NOMO-1 treated with DMSO at 0.1 percent for 48 hours (cell line): Measurements from ENCODE around the gene SLC25A51.

Source experiments
- DNase-seq: peaks from one replicate; lab custom pipeline; 2025; ENCODE audit not compliant: unreplicated experiment; lab: John Stamatoyannopoulos, UW

The SLC25A51 gene, protein sequence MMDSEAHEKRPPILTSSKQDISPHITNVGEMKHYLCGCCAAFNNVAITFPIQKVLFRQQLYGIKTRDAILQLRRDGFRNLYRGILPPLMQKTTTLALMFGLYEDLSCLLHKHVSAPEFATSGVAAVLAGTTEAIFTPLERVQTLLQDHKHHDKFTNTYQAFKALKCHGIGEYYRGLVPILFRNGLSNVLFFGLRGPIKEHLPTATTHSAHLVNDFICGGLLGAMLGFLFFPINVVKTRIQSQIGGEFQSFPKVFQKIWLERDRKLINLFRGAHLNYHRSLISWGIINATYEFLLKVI

DNA sequence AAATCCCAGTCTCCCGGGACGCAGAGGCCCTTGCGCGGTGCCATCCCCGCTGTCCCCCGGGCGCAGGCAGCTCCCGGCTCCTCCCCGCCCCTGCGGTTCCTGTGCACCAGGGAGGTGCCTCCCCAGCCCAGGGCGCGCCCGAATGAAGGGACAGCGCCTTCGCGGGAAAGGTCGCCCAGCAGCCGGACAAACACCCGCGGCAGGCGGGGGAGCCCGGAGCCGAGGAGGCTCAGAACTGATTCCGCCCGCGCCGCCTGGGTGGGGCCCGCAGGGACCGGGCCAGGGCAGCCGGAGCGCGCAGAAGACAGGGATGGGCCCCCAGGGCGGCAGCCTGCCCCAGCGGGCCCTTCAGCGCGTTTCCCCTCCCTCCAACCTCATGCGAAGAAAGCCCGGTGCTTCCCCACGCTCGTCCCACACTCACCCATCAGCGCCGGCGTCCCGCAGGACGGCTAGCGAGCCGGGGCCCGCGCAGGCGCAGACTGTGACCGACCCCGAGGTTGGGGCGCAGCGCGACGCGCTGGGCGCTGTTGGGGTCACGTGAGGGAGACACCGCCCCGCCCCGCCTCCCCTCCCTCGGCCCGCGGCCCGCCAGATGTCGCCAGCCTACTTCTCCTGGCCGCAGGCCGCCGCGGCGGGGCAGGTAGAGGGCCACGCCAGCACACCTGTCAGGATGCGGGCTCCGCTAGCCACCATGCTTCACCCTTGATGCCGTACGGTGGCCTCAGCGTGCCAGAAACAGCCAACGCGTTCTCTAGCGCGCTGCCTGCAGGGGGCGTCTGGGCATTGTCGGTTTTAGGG lies at the start of gene SLC25A51:
Gene SLC25A51, minus strand, starts transcription at position 481 of the 798 bp plus-strand sequence. CDS start 15,577 bp downstream, outside the sequence.
- DNase-seq, result peak; percentile 15

DNA sequence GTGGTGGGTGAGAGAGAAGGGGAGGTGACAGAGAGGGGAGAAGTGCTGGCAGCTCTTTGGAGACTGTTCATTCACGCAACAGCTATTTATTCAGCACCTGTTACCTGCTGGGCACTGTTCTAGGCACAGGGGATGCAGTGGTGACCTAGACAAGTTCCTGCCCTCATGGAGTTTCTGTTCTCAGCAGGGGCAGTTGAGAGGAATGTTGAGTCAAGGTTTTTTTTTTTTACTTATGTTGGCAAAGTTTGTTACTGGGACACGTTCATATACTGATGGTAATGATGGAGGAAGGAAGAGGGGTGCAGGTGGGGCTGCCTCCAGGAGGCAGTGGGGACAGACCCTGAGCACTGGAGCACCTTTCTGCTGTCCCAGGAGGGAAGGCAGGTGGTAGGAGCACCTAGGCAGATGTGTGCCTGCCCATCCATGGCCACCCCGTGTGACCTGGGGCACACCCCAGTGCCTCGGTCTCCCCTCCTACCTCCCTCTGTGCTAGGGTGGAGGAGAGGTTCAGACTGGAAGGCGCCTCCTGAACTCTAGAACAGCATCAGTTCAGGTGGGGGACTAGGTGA lies 49.4 kb upstream of the SLC25A51 start:
- DNase-seq, result no peak

DNA sequence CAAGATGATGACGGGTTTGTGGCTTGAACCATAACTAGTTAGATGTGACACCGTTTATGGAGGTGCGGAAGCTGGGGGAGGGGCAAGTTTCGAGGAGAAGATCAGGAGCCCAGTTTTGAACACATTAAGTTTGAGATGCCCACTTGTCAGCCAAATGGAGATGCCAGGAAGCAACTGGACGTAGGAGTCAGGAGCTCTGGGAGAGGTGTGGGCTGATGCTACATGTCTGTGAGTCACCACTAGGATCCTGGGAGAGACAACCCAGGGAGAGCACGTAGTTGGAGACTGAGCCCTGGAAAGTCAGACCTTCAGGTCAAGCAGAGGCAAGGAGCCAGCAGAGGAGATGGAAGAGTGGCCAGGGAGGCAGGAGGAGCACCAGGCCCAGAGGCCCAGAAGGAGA lies 48.8 kb upstream of the SLC25A51 start:
- no peak for DNase-seq

DNA sequence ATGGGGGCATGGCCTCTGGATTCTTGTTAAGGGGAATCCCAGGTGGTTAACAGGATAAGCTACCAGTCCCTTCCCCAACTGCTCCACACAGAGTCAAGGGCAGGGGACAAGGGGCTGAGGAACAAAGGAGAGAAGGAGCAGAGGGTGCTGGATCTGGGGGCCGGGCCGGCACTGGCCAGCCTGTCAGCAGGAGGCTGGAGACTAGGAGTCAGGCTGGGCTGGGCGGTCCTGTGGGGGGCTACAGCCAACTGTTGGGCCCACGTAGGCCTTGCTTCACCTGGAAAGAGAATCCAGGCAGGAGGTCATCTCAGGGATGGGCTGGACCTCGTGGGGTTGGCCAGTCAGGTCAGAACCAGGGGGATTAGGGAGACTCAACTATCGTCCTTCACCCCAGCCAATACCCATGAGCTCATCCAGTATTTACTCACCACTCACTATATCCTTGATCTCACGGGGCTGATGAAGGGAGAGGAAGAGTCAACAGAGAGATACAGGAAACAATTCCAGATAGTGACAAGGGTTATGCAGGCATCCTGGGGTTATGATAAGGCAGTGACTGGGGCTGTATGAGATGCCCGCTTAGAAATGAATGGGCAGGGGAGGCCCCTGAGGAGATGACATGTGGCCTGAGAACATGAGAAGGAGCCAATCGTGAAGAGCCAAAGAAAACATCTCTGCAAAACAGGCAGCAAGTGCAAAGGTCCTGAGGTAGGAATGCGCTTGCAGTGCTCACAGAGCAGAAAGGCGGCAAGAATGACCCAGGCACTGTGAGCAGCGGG lies 47.9 kb upstream of the SLC25A51 start:
- no peak for DNase-seq

DNA sequence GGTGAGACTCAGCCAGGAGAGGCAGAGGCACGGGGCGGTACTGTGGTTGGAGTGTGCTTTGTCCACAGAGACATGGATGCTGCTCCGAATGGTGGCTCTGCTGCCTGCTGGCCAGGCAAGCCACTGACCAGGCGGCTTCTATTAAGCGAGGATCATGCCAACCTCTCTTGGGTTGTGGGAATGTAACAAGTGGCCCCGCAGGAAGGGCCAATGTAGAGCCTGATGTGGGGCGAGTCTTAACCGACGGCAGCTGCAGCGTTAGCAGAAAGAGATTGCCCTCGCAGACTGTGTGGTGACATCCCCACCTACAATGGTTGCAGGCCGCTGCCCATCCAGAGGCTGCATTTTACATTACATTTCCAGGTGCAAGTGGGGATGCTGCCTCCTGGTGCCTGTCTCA lies 46.6 kb upstream of the SLC25A51 start:
- no peak for DNase-seq

DNA sequence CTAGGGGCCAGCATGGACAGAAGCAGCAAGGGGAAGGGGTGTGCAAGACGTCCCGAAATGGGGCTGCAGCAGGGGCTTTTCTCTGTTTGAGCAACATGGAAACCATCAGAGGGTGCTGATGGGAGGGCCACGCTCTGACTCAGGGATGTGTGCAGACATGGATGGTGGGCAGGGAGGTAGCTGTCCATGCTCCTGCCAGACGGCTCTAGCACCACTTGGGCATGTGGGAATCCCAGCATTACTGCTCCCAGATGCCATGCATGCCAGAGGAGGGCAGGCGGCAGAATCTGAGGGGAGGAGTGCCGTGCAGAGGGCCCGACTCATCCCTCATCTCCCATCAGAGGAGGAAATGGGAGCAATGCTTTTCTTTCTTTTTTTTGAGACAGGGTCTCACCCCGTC lies 45.6 kb upstream of the SLC25A51 start:
- no peak for DNase-seq

DNA sequence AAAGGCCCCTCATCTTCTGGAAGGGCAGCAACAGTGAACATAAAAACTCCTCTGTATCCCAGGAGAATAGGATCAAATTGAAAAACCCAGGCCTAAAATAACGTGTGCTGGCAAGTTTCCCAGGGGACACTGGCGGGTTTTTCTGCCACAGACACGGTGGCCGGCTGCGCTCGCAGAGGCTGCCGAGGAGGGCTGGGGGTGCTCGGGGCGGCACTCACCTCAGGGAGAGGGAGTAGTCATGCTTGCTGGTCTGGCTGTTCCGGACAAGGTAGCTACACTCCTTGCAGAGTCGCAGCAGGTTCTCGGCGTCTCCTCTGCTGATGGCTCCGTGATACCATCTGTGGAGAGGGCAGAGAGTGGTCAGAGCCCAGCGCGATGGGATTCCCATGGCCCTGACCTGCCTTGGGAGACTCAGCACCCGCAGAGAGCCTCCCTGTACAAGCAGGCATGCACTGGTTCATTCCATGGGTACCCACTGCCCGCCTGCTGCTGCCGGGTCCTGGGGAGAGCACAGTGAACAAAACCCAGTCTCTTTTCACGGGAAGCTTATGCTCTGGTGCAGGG lies 44.6 kb upstream of the SLC25A51 start:
- DNase-seq, result no peak

DNA sequence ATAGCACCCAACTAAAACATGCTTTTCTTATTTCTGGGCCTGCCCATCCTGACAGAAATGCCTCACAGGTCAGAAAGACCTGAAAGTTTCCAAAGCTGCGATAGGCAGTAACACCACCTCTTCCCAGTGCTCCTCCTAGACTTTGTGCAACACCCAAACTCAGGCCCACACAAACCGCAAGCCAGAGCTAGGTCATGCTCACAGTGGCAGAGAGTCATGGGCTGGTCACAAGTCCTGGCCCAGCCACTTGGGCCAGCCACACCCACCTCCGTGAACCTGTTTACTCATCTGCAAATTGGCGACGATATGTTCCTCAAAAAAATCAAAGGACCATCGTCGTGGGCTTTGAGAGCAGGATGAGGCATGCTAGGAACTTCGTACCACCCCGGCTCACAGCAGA lies 44.0 kb upstream of the SLC25A51 start:
- no peak for DNase-seq

DNA sequence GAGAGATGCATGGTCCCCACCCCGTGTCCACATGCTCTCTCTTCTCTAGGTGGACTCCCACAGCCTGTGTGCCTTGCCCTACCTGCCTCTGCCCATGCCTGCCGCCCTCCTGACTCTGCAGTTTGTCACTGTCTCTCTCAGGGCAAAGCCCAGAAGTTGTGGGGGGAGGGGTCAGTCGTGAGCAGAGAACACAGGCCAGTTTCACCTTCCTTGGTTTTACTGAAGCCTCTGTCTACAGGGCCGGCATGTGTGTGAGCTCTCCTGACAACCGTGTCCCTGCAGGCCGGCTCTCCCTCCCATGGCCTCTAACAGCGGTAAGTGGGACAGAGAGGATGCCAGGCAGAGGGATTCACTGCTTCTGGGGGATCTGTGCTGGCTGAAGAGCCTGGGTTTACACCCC lies 43.5 kb upstream of the SLC25A51 start:
- no peak for DNase-seq

DNA sequence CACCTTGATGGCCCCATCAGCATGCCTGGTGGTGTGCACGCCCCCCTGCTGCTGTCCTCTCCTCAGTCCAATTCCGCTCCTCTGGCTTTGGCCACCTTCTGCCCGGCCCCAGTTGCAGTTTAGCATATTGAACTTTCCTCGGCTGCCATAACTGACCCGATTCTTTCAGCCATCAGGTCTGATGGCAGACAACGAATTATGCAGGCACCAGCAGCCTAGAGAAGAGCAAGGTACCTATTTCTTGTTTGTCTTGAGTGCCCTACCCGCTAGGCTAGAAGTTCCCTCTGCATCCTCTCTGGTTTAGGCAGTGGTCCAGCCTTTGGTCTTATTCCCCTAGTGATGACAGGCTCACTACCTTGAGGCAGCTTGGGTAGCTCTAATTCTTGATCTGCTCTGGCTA lies 43.0 kb upstream of the SLC25A51 start:
- no peak for DNase-seq

DNA sequence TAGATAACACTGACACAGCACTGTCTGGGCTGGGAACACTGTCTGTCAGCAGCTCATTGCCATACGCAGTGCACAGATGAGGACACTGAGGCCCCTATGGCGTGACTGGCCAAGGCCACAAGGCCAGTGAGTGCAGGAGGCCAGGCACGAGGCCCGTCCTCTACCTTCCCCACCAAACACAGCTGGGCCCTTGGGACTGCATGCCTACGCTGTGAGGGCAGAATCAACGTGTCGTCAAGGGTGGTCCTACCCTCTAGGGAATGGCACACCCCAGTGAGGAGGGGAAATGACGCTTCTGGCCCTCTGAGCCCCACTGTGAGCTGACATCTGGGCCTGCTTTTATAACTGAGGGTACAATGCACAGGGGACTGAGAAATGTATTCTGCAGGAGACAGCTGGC lies 42.1 kb upstream of the SLC25A51 start:
- no peak for DNase-seq

DNA sequence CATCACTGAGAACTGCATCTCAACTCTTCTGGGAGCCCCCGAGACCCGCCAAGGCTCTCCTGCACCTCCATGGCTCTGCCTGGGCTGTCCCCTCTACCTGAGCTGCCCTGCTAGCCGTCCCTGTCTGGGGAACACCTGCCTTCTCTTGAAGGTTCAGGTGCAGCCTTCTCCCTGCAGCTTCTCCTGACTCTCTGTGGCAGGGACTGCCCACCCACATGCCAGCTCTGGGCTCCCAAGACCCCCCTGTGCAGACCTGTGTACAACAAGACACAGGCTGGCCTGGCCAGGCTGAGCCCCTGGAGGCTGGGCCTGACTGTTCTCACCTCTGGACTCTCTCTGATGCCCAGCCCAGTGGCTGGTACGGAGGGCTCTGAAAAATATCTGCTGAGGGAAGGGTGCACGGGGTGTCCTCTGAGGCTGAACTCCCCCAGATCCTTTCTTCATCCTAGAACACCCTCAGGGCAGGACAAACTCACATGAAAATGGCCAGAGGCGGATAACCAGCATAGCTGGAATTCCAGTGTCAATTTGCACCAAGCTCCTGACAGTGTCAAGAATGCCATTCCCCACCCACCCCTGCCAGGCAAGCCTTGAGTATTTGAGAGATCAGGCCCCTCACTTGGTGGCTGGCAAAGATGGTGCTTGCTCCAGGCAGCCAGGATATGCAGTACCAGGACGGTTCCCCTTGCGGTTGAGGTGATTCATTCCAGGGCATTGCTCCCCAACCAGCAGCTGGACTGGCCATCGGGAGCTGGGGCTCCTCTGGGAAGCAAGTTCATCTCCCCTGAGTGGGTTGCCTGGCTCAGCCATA lies 40.9 kb upstream of the SLC25A51 start:
- DNase-seq, result no peak

DNA sequence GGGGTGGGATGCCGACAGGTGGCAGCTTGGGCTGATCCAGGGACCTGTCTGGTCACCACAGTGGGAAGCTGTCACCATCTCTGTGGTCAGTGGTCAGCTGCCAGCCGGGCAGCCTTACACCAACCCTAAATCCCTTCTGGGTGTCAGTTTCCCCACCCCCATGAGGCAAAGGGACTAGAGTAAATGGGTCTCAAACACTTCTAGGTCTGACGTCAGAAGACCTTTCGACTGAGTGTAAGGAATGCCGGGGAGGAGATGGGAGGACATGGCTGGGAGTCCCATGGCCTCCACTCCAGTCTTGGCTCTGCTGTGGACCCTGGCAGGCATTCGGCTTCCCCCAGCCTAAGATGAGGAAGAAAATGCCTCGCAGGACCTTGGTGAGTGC lies 40.3 kb upstream of the SLC25A51 start:
- DNase-seq, result no peak

DNA sequence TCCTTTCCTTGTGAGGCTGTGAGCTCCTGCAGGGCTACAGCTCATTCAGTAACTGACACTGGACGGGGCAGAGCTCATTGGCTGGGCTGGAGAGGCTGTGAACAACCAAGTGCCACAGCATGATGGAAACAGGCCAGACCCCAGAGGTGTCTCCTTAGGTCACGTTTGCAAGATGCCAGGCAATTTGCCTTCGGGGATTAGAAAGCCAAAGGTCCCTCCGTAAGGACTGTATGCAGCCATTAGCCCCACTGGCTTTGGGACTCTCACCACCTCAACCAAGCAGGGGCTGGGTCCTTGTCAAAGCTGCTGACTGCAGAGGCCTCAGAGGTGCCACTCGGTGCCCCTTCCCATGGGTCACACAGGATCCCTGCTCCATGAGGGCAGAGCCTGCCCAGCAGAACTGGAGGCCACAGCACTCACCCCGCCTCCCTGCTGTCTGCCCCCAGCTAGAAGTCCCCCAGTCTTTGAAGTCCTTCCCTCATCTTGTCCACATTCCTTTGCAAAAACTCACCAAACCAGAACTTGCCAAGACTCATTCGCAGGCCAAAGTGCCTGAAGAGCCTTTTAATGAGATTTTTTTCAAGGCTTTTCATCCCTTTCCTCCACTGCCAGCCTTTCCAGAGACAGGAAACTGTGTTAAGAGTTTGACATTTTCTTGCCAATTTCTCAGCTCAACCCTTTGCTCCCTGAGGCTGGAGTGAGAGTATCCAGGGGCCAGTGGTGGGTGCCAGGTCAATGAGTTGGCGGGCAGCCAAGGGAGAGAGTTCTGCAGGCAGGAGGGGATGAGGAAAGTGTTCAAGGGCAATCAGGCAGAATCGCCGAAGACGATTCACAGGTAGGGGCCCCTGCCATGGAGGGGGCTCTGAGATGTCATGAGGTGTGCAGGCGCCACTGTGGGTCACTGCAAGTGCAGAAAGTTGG lies 39.7 kb upstream of the SLC25A51 start:
- no peak for DNase-seq

DNA sequence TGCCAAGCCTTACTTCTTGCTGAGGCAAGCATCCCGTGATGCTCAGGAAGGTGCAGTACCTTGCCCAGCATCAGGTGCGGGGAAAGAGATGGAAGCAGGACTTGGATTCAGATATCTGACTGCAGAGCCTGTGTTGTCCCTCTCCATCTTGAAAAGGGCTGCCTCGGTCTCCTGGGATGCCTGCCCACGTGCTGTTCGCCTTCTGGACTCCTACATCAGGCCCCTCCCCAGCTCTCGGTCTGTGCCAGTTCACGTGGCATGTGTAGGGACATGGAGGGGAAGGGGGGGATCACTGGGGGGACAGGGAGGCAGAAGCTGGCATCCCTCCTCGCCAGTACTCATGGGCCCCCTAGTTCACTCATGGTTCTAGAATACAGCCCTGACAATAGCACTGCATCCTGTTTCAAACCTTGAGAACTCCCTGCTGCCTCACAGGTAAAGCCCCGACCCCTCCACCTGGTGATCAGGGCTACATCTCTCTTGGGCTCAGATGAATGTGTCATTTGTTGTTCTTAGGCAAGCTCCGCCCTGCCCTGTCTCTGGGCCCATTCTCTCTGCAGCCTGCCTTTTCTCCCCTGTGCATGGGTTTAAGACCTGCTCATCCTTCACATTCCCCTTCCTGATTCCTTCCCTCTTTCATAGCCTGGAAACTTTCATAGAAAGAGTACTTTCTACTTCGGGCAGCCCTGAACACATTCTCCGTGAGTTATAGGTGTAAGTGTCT lies 38.9 kb upstream of the SLC25A51 start:
- no peak for DNase-seq

DNA sequence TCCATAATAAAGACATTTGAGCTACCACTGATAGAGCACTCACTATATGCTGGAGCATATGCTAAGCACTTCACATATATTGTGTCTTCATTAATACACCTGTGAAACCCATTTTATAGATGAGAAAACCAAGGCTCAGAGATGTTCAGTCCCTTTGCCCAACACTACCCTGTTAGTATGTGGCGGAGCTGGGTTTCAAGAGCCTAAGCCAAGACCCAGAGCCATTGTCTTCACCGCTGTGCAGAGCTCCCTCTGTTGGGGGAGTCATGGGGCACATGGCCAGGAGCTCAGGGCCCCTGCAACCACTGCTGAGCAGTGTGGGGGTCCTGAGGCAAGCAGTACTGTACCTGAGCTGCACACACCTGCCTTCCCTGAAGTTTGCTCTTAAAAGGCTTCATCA lies 37.3 kb upstream of the SLC25A51 start:
- DNase-seq, result no peak

DNA sequence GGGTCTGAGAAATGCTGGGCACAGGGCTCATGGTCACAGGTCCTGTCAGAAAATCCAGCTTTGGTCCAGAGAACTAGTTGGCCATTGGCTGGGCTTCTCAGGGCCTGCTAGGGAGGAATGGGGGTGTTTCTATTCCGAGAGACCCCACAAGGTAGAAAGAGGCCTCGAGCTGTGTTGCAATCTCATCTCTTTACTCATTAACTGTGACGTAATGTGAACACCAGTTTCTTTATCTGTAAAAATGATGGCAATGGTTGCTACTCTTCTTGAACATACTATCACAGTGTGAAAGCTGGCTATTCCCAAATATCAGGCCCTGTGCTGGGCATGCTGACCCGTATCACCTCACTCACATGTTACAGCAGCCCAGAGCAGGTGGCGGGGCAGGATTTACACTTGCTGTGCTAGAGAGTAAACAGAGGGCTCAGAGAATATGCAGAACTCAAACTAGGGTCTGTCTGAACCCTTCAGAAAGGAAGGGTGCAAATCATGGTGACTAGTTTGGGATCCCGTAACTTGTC lies 35.7 kb upstream of the SLC25A51 start:
- DNase-seq, result no peak

DNA sequence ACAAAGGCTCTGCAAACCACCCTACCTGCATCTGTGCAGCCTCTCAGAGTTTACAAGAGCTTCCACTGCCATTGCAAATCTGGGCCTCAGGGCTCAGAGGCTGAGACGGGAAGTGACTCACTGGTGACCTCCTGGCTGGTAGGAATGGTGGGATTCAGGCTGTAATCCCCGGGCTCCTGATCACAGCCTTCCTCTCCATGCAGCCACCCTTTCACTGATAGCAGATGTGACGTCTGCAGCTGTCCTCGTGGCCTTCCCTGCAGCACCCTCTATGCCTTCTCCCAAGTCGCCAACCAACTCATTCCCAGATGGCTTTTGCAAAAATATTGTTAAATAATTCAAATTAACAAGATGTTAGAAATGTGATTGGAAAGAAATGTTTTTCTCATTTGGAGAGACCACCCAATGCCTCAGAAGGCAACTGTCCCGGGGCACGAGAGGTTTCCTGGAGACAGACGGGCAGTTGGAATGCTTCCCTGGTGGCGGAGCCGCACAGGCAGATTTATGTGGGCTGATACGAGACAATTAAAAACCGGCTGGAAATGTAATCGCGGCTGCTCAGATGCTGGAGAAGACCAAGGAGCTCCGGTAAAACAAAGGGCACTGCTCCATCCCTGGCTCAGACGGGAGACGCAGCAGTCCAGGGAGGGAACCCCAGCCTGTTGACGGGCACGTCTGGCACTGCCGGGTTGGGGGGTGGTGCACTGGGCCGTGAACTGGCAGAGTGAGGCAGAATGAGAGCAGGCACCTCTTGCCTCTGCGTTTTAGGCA lies 34.4 kb upstream of the SLC25A51 start:
- no peak for DNase-seq
